ENCODE results near the gene SP140.
"Not testable (repeated sequence)": the region's sequence is repeated elsewhere in the genome, so short reads cannot be mapped to it uniquely, and the experiment has no call there.

The SP140 gene

GRCh38 chr2:230289311-230289710 lies 63.8 kb downstream of the SP140 start:
- not testable (repeated sequence) for DNase-seq (ENCODE audit: low spot score)

- no peak for DNase-seq (ENCODE audit: low spot score)
Observed at GRCh38 chr2:230295192-230295591, 69.7 kb downstream of the SP140 start.

GRCh38 chr2:230296917-230297316 lies 71.4 kb downstream of the SP140 start:
- no peak for DNase-seq (ENCODE audit: low spot score)

DNA sequence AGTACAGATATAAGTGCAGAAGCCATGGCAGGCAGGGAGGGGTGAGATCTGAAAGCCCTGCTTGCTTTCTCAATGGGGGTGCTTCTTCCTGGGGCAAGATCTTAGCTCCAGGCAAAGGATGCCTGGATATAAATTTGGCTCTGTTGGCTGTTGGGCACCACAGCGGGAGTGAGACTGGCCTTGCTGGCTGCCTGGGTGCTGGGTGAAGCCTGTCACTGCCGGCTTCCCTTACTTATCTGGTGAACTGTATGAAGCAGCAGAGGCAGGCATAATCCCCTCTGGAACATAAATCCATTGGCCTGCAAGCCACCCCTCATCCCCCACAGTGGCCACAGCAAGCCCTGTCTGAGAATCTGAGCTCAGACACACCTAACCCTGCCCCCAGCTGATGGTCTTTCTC lies 74.1 kb downstream of the SP140 start:
- no peak for DNase-seq (ENCODE audit: low spot score)

- DNase-seq (ENCODE audit: low spot score), result no peak
Observed at GRCh38 chr2:230305416-230306275, 80.1 kb downstream of the SP140 start.

DNA sequence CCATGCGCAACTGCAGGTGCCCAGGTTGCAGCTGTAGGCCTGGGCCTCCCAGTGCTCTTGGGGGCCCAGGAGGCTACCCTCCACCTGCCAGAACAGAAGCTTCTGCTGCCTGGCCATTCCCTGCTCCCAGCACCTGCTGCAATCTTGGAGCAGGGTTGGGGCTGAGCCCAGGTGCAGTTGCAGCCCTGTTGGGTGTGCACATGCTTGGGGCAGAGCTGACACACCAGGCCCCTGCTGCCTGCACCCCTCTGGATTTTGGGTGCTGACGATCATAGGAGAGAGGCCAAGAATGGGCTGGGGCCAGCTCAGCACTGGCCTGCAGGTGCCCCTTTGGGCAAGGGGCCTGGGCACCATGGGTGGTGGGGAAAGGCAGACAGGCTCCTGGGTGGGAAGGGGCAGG lies 80.9 kb downstream of the SP140 start:
- no peak for DNase-seq (ENCODE audit: low spot score)

- DNase-seq (ENCODE audit: low spot score), result no peak
Observed at GRCh38 chr2:230307485-230307884, 81.9 kb downstream of the SP140 start.

GRCh38 chr2:230308402-230309000 lies 83.0 kb downstream of the SP140 start:
- no peak for DNase-seq (ENCODE audit: low spot score)

DNA sequence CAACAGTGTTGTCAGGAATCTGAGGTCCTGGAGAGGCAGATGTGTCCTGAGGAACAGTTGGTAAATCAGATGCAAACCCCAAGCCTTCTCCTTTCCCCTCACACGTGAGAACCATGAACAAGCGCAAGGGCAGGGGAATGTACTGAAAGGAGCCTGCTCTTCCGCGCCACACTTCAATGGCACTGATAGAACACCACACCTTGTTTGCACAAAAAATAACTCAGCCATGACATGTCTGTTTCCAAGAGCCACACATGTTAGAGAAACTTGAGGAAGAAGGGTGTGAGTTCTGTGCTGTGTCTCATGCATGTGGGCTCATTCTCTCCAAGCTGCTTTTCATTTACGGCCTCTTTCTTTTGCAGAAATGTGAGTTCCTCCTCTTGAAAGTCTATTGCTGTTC lies 85.3 kb downstream of the SP140 start:
- not testable (repeated sequence) for DNase-seq (ENCODE audit: low spot score)

DNA sequence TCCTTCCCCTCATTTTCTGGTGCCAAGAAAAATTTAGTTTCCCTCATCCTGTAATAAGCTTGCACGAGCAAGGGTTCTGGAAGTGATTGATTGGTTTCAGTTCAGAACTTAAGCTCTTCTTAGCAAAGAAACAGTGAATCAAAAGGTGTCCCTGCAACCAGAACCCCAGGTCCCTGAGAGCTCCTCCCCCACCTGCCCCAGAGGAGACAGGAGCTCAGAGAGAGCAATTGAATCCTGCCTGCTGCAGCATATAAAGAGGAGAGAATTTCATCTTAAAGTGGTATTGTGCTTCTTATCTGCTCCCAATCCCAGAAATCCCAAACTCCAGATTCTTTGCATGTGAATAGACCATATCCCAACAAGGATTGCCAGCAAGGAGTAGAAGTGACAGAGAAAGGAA lies 86.1 kb downstream of the SP140 start:
- not testable (repeated sequence) for DNase-seq (ENCODE audit: low spot score)

DNA sequence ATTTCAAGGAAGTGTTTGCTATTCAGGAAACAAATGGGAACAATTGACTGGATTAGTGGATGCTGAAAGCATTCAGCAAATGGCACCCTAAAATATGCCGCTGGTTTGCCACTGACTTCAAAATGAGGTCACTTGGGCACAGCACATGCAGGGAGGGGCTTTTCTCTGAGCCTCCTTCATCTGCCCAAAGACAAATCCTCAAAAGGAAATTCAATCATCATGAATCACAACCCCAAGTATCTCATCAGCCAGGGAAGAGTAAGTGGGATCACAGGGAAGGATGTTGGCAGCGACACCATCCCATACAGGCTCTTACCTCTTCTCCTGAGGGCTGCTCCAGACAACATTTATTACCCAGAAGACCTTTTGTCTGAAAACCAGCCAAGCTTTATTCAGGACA lies 87.1 kb downstream of the SP140 start:
- DNase-seq (ENCODE audit: low spot score), result no peak

DNA sequence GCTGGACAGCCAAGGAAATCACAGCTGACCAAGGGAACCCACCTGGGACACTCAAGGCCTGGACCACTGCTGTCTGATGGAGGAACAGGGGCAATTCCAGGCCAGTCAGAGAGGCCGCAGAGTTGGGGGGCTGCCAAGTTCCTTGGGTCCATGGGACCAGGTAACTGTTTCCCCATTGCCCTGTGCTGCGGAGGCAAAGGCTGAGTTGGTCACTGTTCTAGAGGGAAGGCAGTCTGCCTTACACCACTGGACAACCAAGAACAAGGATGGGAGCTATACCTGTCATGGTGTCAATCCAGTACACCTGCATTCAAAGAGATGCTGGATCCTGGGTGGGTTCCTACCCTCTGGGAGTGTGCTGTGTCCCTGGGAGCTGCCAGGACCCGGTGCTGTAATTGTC lies 91.8 kb downstream of the SP140 start:
- DNase-seq (ENCODE audit: low spot score), result no peak

GRCh38 chr2:230318190-230319121 lies 92.9 kb downstream of the SP140 start:
- peak; percentile 18 for DNase-seq (ENCODE audit: low spot score)

DNA sequence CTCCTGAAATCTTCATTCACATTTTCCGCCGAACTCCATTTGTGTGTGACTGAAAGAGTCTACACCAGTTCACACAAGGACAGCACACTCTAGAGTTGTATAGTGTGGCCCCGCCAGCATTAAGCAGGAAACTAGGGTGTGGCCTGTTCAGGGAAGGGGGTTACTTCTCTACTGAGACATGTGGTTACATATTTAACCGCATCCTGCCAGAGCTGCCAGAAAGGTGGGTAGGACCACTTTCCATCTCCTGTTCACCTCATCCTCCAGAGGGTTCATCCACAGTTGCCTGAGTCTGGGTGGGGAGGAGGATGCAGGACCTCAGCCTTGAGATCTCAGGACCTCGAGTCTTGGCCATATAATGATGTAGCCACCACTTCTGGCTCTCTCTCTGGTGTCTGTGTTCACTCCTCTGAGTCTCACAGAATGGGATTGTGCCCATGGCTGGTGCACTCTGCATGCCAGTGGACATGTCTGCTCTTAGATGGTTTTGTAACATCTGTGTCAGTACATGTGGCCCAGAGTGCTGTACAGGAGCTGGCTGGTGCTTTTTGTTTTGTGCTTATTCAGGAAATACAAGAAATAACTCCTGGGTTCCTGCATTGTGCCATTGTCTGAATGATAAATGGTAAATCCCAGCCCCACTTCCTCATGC lies 93.8 kb downstream of the SP140 start:
- peak; percentile 87 for DNase-seq (ENCODE audit: low spot score)

- DNase-seq (ENCODE audit: low spot score), result no peak
Observed at GRCh38 chr2:230321031-230321430, 95.5 kb downstream of the SP140 start.

DNA sequence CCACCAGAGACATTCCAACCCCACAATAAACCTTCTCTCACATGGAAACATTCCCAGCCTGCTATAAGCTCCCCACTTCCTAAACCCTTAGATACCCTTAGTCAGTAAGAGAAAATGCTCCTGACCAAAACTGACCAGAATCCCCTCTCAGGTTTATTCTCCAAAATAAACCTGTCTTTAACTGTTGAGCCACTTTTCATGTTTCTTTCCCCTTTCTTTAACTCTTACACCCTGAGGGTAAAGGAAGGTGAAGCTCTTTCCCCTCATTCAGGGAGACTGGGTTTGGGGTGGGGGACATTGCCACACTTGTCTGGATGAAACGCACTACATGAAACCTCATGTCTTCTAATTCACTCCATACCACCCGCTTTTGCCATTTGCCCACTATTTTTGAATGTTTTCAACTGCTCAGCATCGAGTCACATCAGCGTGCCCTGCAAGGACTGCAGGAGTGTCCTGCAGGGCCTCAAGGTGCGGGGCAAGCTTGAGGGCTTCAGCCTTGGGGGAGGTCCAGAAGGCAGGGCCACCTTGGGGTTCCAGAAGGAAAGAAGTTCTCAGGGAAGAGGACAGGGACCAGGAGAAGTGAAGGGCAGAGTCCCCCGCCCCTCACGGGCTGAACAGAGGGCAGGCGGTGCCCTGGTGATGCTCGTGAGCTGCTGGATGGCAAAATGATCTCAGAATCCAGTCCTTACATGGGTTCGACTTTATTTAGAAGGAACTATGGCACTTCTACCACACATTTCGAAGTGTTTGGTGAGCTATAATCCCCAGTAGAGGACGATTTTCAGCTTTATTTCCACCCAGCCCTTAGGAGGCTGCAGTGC lies 97.2 kb downstream of the SP140 start:
- DNase-seq (ENCODE audit: low spot score), result no peak

DNA sequence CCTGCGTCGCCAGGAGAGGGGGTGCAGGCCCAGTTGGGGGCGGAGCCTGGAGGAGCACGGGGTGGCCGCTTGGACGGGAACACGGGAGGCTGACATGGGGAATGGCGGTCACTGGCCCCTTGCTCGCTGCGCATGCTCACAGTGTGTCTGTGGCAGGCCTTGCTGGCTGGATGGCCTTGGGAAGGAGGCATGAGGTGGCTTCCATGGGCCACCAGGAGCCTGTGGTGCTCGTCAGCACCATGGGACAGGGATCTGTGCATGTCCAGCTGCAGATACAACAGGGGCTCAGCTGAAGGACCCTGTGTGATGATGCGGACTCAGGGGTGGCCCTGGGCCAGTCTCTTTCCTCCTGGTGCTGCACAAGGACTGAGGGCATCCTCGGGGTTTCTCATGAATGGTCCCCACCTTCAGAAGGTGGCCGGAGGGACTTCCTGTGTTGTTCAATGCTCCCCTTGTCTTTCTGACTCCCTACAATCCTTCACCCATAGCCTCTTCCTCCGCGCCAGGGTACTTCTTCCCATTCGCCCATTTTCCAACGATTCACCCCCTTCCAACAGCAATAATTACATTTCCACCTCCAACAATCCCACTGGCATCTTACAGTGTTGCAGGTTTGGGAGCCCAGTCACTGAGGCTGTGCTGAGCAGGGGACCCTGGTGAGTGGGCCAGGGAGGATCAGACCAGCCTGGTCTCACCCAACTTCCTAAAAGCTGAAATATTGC lies 98.0 kb downstream of the SP140 start:
- no peak for DNase-seq (ENCODE audit: low spot score)

DNA sequence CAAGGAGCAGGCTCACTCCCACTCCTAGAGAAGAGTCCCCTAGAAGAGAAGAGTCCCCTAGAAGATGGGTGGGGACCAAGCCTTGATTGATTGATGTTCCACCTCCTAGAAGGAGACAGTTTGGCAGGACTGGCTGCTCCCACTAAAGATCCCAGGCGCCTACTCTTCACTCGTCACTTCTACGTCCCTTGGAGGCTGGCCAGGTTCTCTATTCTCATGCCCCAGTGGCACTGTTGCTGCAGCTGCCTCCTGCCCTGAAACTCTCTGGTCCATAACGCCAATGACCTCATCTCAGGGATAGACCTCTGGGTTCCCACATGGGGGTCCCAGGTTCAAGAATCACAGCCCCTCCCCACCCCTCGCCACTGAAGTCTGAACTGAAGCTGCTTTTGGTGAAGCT lies 99.0 kb downstream of the SP140 start:
- DNase-seq (ENCODE audit: low spot score), result no peak

DNA sequence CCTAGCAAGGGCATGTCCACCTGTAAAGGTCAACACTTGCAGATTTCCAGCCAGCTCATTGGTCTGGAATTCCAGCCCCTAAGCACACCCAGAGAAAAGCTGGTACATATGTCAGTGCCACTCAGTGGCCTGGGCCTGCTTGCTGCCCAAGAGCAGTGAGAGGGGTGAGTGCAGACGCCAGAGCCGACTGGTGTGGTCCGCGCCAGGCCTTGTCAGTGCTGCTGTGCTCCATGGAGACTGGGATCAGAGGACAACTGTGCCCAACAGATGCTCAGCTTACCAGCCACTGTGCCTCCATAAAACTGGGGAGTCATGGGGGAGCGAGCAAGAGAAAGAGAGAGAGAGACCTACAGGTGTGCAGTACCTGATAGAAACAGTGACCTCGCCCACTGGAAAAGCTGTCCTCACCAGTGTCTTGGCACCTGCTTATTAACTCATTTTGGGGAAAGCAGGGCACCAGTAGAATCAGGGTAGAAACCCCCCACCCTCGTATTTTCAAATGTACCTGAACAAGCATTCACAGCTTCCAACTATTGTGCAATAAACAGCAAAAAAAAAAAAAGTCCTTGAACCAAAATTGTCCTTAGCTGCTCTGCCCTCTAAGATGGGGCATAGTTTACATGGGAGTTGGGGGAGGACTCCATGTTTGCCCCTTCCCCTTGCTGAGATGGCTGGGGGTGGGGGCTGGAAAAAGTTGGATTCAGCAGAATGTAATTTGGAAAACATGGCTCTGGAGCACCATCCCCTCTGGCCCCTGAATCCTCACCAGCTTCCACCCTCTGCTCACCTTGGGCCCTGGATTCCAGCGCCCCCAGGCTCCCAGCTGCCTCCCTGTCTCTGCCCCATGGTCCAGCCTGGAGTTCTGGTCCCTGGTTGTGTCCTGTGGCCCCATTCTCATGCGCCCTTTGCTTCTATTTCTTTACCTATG lies 100.0 kb downstream of the SP140 start:
- no peak for DNase-seq (ENCODE audit: low spot score)
